ENCODE measurements around the gene RSRC2.
A peak's percentile ranks its signal among the peaks of the same experiment; 100 is the strongest.
"Not testable (repeated sequence)": the region's sequence is repeated elsewhere in the genome, so short reads cannot be mapped to it uniquely, and the experiment has no call there.

The RSRC2 gene

GRCh38 chr12:122526683-122527477, at the start of gene RSRC2, which contains the start of gene KNTC1:
Gene RSRC2 (minus strand): TSS chr12:122526936. CDS start chr12:122526853, 83 bp downstream.
Gene KNTC1 (plus strand): TSS chr12:122527249. CDS start chr12:122530064, 2,815 bp downstream.
- Histone ChIP-seq H3K9ac (ENCODE audit: low read depth in 1 of 2, low read length in 2 of 2) (peak within 1 kb of the TSS; percentile 98 to 99), H3K4me1 (ENCODE audit: control insufficient read depth in 2 of 2, insufficient read depth in 2 of 2, low read length in 2 of 2) (peaks cover 24 to 32% of the 10 kb centered on the region in 2 donors), H3K9me3 (ENCODE audit: control insufficient read depth in 2 of 2, low read length in 2 of 2) (no peaks in the 10 kb centered on the region), H3K4me3 (ENCODE audit: low read length in 2 of 2) (peak within 1 kb of the TSS; percentile 79 to 96), H3K36me3 (ENCODE audit: control insufficient read depth in 2 of 2, insufficient read depth in 2 of 2, low read length in 2 of 2) (peaks cover 1 to 9% of the 10 kb centered on the region in 2 donors), H3K27me3 (ENCODE audit: control insufficient read depth in 2 of 2, insufficient read depth in 2 of 2, low read length in 2 of 2) (no peaks in the 10 kb centered on the region), H3K27ac (ENCODE audit: low read depth in 2 of 2, low read length in 2 of 2) (peak within 1 kb of the TSS; percentile 97 to 99)

GRCh38 chr12:122571821-122572220, 45.1 kb upstream of the RSRC2 start:
- Histone ChIP-seq H3K27ac (ENCODE audit: low read depth in 2 of 2, low read length in 2 of 2) (no peak overlapping the region), H3K4me3 (ENCODE audit: low read length in 2 of 2) (no peak overlapping the region), H3K36me3 (ENCODE audit: control insufficient read depth in 2 of 2, insufficient read depth in 2 of 2, low read length in 2 of 2) (peaks cover 13 to 41% of the 10 kb centered on the region in 2 donors), H3K27me3 (ENCODE audit: control insufficient read depth in 2 of 2, insufficient read depth in 2 of 2, low read length in 2 of 2) (no peaks in the 10 kb centered on the region), H3K9me3 (ENCODE audit: control insufficient read depth in 2 of 2, low read length in 2 of 2) (no peaks in the 10 kb centered on the region), H3K4me1 (ENCODE audit: control insufficient read depth in 2 of 2, insufficient read depth in 2 of 2, low read length in 2 of 2) (no peaks in the 10 kb centered on the region), H3K9ac (ENCODE audit: low read depth in 1 of 2, low read length in 2 of 2) (no peak overlapping the region)

GRCh38 chr12:122570006-122570405, 43.3 kb upstream of the RSRC2 start:
- H3K27ac ChIP-seq (ENCODE audit: low read depth in 2 of 2, low read length in 2 of 2); H3K4me3 ChIP-seq (ENCODE audit: low read length in 2 of 2); H3K27me3 ChIP-seq (ENCODE audit: control insufficient read depth in 2 of 2, insufficient read depth in 2 of 2, low read length in 2 of 2); H3K9me3 ChIP-seq (ENCODE audit: control insufficient read depth in 2 of 2, low read length in 2 of 2); H3K4me1 ChIP-seq (ENCODE audit: control insufficient read depth in 2 of 2, insufficient read depth in 2 of 2, low read length in 2 of 2); H3K9ac ChIP-seq (ENCODE audit: low read depth in 1 of 2, low read length in 2 of 2): not testable (repeated sequence)
- H3K36me3 ChIP-seq (ENCODE audit: control insufficient read depth in 2 of 2, insufficient read depth in 2 of 2, low read length in 2 of 2): peaks cover 6 to 33% of the 10 kb centered on the region in 2 donors

GRCh38 chr12:122569288-122569687, 42.6 kb upstream of the RSRC2 start:
- Histone ChIP-seq H3K27ac (ENCODE audit: low read depth in 2 of 2, low read length in 2 of 2) (no peak overlapping the region), H3K9ac (ENCODE audit: low read depth in 1 of 2, low read length in 2 of 2) (no peak overlapping the region), H3K4me1 (ENCODE audit: control insufficient read depth in 2 of 2, insufficient read depth in 2 of 2, low read length in 2 of 2) (no peaks in the 10 kb centered on the region), H3K27me3 (ENCODE audit: control insufficient read depth in 2 of 2, insufficient read depth in 2 of 2, low read length in 2 of 2) (no peaks in the 10 kb centered on the region), H3K4me3 (ENCODE audit: low read length in 2 of 2) (no peak overlapping the region), H3K36me3 (ENCODE audit: control insufficient read depth in 2 of 2, insufficient read depth in 2 of 2, low read length in 2 of 2) (peaks cover 6 to 27% of the 10 kb centered on the region in 2 donors), H3K9me3 (ENCODE audit: control insufficient read depth in 2 of 2, low read length in 2 of 2) (no peaks in the 10 kb centered on the region)

GRCh38 chr12:122566816-122567215, 40.1 kb upstream of the RSRC2 start:
- not testable (repeated sequence) for H3K27me3 ChIP-seq (ENCODE audit: control insufficient read depth in 2 of 2, insufficient read depth in 2 of 2, low read length in 2 of 2); H3K9me3 ChIP-seq (ENCODE audit: control insufficient read depth in 2 of 2, low read length in 2 of 2); H3K4me3 ChIP-seq (ENCODE audit: low read length in 2 of 2); H3K27ac ChIP-seq (ENCODE audit: low read depth in 2 of 2, low read length in 2 of 2); H3K9ac ChIP-seq (ENCODE audit: low read depth in 1 of 2, low read length in 2 of 2); H3K4me1 ChIP-seq (ENCODE audit: control insufficient read depth in 2 of 2, insufficient read depth in 2 of 2, low read length in 2 of 2)
- peaks cover 6 to 11% of the 10 kb centered on the region in 2 donors for H3K36me3 ChIP-seq (ENCODE audit: control insufficient read depth in 2 of 2, insufficient read depth in 2 of 2, low read length in 2 of 2)

GRCh38 chr12:122563361-122563760, 36.6 kb upstream of the RSRC2 start:
- Histone ChIP-seq H3K27me3 (ENCODE audit: control insufficient read depth in 2 of 2, insufficient read depth in 2 of 2, low read length in 2 of 2) (no peaks in the 10 kb centered on the region), H3K36me3 (ENCODE audit: control insufficient read depth in 2 of 2, insufficient read depth in 2 of 2, low read length in 2 of 2) (peaks cover 0 to 7% of the 10 kb centered on the region in 2 donors), H3K4me1 (ENCODE audit: control insufficient read depth in 2 of 2, insufficient read depth in 2 of 2, low read length in 2 of 2) (no peaks in the 10 kb centered on the region), H3K27ac (ENCODE audit: low read depth in 2 of 2, low read length in 2 of 2) (no peak overlapping the region), H3K9ac (ENCODE audit: low read depth in 1 of 2, low read length in 2 of 2) (no peak overlapping the region), H3K9me3 (ENCODE audit: control insufficient read depth in 2 of 2, low read length in 2 of 2) (no peaks in the 10 kb centered on the region), H3K4me3 (ENCODE audit: low read length in 2 of 2) (no peak overlapping the region)

GRCh38 chr12:122560138-122560537, 33.4 kb upstream of the RSRC2 start:
- no peak overlapping the region for H3K27ac ChIP-seq (ENCODE audit: low read depth in 2 of 2, low read length in 2 of 2)

GRCh38 chr12:122558745-122559641, 32.3 kb upstream of the RSRC2 start:
- Histone ChIP-seq H3K4me1 (ENCODE audit: control insufficient read depth in 2 of 2, insufficient read depth in 2 of 2, low read length in 2 of 2) (no peaks in the 10 kb centered on the region), H3K27me3 (ENCODE audit: control insufficient read depth in 2 of 2, insufficient read depth in 2 of 2, low read length in 2 of 2) (no peaks in the 10 kb centered on the region), H3K9me3 (ENCODE audit: control insufficient read depth in 2 of 2, low read length in 2 of 2) (no peaks in the 10 kb centered on the region), H3K4me3 (ENCODE audit: low read length in 2 of 2) (no peak overlapping the region), H3K36me3 (ENCODE audit: control insufficient read depth in 2 of 2, insufficient read depth in 2 of 2, low read length in 2 of 2) (peaks cover 6 to 10% of the 10 kb centered on the region in 2 donors), H3K9ac (ENCODE audit: low read depth in 1 of 2, low read length in 2 of 2) (no peak overlapping the region), H3K27ac (ENCODE audit: low read depth in 2 of 2, low read length in 2 of 2) (no peak overlapping the region)

More at GRCh38 chr12:122560138-122560537, 33.4 kb upstream of the RSRC2 start:
- no peaks in the 10 kb centered on the region for H3K4me1 ChIP-seq (ENCODE audit: control insufficient read depth in 2 of 2, insufficient read depth in 2 of 2, low read length in 2 of 2)
- no peaks in the 10 kb centered on the region for H3K9me3 ChIP-seq (ENCODE audit: control insufficient read depth in 2 of 2, low read length in 2 of 2)
- no peak overlapping the region for H3K4me3 ChIP-seq (ENCODE audit: low read length in 2 of 2)
- peaks cover 6 to 10% of the 10 kb centered on the region in 2 donors for H3K36me3 ChIP-seq (ENCODE audit: control insufficient read depth in 2 of 2, insufficient read depth in 2 of 2, low read length in 2 of 2)
- no peaks in the 10 kb centered on the region for H3K27me3 ChIP-seq (ENCODE audit: control insufficient read depth in 2 of 2, insufficient read depth in 2 of 2, low read length in 2 of 2)
- no peak overlapping the region for H3K9ac ChIP-seq (ENCODE audit: low read depth in 1 of 2, low read length in 2 of 2)

- Histone ChIP-seq H3K9ac (ENCODE audit: low read depth in 1 of 2, low read length in 2 of 2) (no peak overlapping the region), H3K4me3 (ENCODE audit: low read length in 2 of 2) (no peak overlapping the region), H3K4me1 (ENCODE audit: control insufficient read depth in 2 of 2, insufficient read depth in 2 of 2, low read length in 2 of 2) (no peaks in the 10 kb centered on the region), H3K36me3 (ENCODE audit: control insufficient read depth in 2 of 2, insufficient read depth in 2 of 2, low read length in 2 of 2) (peaks cover 7 to 22% of the 10 kb centered on the region in 2 donors), H3K27me3 (ENCODE audit: control insufficient read depth in 2 of 2, insufficient read depth in 2 of 2, low read length in 2 of 2) (no peaks in the 10 kb centered on the region), H3K27ac (ENCODE audit: low read depth in 2 of 2, low read length in 2 of 2) (no peak overlapping the region), H3K9me3 (ENCODE audit: control insufficient read depth in 2 of 2, low read length in 2 of 2) (no peaks in the 10 kb centered on the region)
Observed at GRCh38 chr12:122547330-122547729, 20.6 kb upstream of the RSRC2 start.

- Histone ChIP-seq H3K4me1 (ENCODE audit: control insufficient read depth in 2 of 2, insufficient read depth in 2 of 2, low read length in 2 of 2) (no peaks in the 10 kb centered on the region), H3K36me3 (ENCODE audit: control insufficient read depth in 2 of 2, insufficient read depth in 2 of 2, low read length in 2 of 2) (peaks cover 3 to 17% of the 10 kb centered on the region in 2 donors), H3K9me3 (ENCODE audit: control insufficient read depth in 2 of 2, low read length in 2 of 2) (no peaks in the 10 kb centered on the region), H3K9ac (ENCODE audit: low read depth in 1 of 2, low read length in 2 of 2) (no peak overlapping the region), H3K27me3 (ENCODE audit: control insufficient read depth in 2 of 2, insufficient read depth in 2 of 2, low read length in 2 of 2) (no peaks in the 10 kb centered on the region), H3K27ac (ENCODE audit: low read depth in 2 of 2, low read length in 2 of 2) (no peak overlapping the region), H3K4me3 (ENCODE audit: low read length in 2 of 2) (no peak overlapping the region)
Observed at GRCh38 chr12:122545855-122546254, 19.1 kb upstream of the RSRC2 start.
